HepG2 (cell line): ENCODE results near the gene RGS19. TPM values are rescaled to one million over a fixed set of nuclear protein-coding genes. Genes with fewer than 3 reads are reported as not detected.

Experiments used
- CBFB ChIP-seq: sonication (generic); formaldehyde crosslinking; IDR thresholded peaks from 2 replicates; pipeline ENCODE4 v1.4.0; 2020; ENCODE audit warnings: missing genetic modification reagents
- CEBPB ChIP-seq: IDR thresholded peaks from 2 replicates; pipeline ENCODE4 v1.6.1; 2011; ENCODE audit warnings: low read depth, low read length, improper control_type of control experiment, borderline replicate concordance
- CTCF ChIP-seq: sonication (generic); formaldehyde crosslinking; IDR thresholded peaks from 2 replicates; pipeline ENCODE4 v1.5.0; 2020; ENCODE audit warnings: mild to moderate bottlenecking, missing genetic modification reagents, moderate library complexity
- GRHL1 ChIP-seq: sonication (generic); formaldehyde crosslinking; conservative IDR thresholded peaks from 2 replicates; pipeline ENCODE4 v1.8.0; 2022; ENCODE audit warnings: missing genetic modification reagents
- HNF4A ChIP-seq: sonication (generic); formaldehyde crosslinking; IDR thresholded peaks from 2 replicates; pipeline ENCODE4 v1.4.0; 2020; ENCODE audit warnings: missing genetic modification reagents
- KDM1A ChIP-seq: IDR thresholded peaks from 2 replicates; pipeline ENCODE4 v1.6.1; 2016; ENCODE audit warnings: missing compliant biosample characterization
- MAFF ChIP-seq: IDR thresholded peaks from 2 replicates; pipeline ENCODE4 v1.6.1; 2011; ENCODE audit warnings: low read depth, low read length, improper control_type of control experiment
- ONECUT2 ChIP-seq: sonication (generic); formaldehyde crosslinking; IDR thresholded peaks from 2 replicates; pipeline ENCODE4 v1.4.0; 2020; ENCODE audit warnings: missing genetic modification reagents
- PAXIP1 ChIP-seq: sonication (generic); formaldehyde crosslinking; conservative IDR thresholded peaks from 2 replicates; pipeline ENCODE4 v1.4.0; 2020; ENCODE audit warnings: mild to moderate bottlenecking, missing genetic modification reagents, moderate library complexity
- SOX13 ChIP-seq, 3 experiments: fragments of 450-650 bp in 1 of 3; sonication (generic) in 1 of 3; formaldehyde crosslinking in 1 of 3; IDR thresholded peaks in 2 of 3; conservative IDR thresholded peaks in 1 of 3; 2 replicates each; pipeline versions ENCODE4 v1.5.0 to v1.6.1; 2016 to 2020; ENCODE audit warnings: antibody characterized with exemption in 1 of 3, mild to moderate bottlenecking in 1 of 3, missing compliant biosample characterization in 1 of 3, missing genetic modification reagents in 1 of 3, moderate library complexity in 1 of 3
- TEAD2 ChIP-seq: sonication (generic); formaldehyde crosslinking; IDR thresholded peaks from 2 replicates; pipeline ENCODE4 v1.9.0; 2021; ENCODE audit warnings: missing genetic modification reagents
- TFAP4 ChIP-seq: sonication (generic); IDR thresholded peaks from 2 replicates; pipeline ENCODE4 v1.6.1; 2016; ENCODE audit warnings: low read depth, borderline replicate concordance
- ZBTB8A ChIP-seq: sonication (generic); formaldehyde crosslinking; IDR thresholded peaks from 2 replicates; pipeline ENCODE4 v1.4.0; 2020; ENCODE audit warnings: mild to moderate bottlenecking, low read depth, missing genetic modification reagents, borderline replicate concordance
- ZNF101 ChIP-seq: sonication (generic); formaldehyde crosslinking; IDR thresholded peaks from 2 replicates; pipeline ENCODE4 v1.4.0; 2020; ENCODE audit warnings: mild to moderate bottlenecking, low read depth, missing genetic modification reagents, borderline replicate concordance
- ZNF234 ChIP-seq: sonication (generic); formaldehyde crosslinking; conservative IDR thresholded peaks from 2 replicates; pipeline ENCODE4 v1.5.1; 2020; ENCODE audit warnings: mild to moderate bottlenecking, missing genetic modification reagents
- ZNF563 ChIP-seq: sonication (generic); formaldehyde crosslinking; IDR thresholded peaks from 2 replicates; pipeline ENCODE4 v1.8.0; 2022; ENCODE audit warnings: mild to moderate bottlenecking, moderate library complexity, missing genetic modification reagents
- ZZZ3 ChIP-seq: sonication (generic); formaldehyde crosslinking; IDR thresholded peaks from 2 replicates; pipeline ENCODE4 v1.4.0; 2020; ENCODE audit warnings: missing genetic modification reagents, mild to moderate bottlenecking, borderline replicate concordance
- polyA plus RNA-seq, 8 experiments: library from polyadenylated mRNA; depleted of rRNA in 3 of 8; stranded (reverse) in 7 of 8; unstranded in 1 of 8; fragments of >200 nt; fragmentation: Illumina TruSeq in 4 of 8; extraction: Trizol in 4 of 8; gene quantifications; 2 replicates each; pipeline versions ENCODE4 v1.2.1 to v1.2.3, GENCODE V29; 2011 to 2016; ENCODE audit warnings: low read depth in 4 of 8, missing spikeins in 1 of 8, mixed read lengths in 1 of 8; ENCODE audit not compliant: insufficient read depth in 1 of 8
- total RNA-seq, 5 experiments: library from RNA; depleted of rRNA; stranded (reverse); fragments of >200 nt; fragmentation: Illumina TruSeq; extraction: Trizol; gene quantifications; 2 replicates each; pipeline ENCODE4 v1.2.3, GENCODE V29; 2016; ENCODE audit warnings: low read depth in 1 of 5

RGS19 gene
- total and polyA plus RNA-seq, 2 of the 13 experiments (the other 11 are each of a cell fraction or from before 2014, with no cell fraction given) = 10.7 to 11.9 TPM

GRCh38 chr20:64052987-64053840 lies 26.1 kb downstream of the RGS19 start (continued):
- TF ChIP-seq CTCF (CRISPR knock-in tag) (peak; percentile 34), ONECUT2 (CRISPR knock-in tag) (no peak), ZNF234 (no peak; the same call in 1 of the 2 replicates), MAFF (no peak), KDM1A (no peak), TEAD2 (CRISPR knock-in tag) (no peak), ZNF101 (CRISPR knock-in tag) (0 out of 2 replicates have a peak, but pooled peaks have one; percentile 86), SOX13 (IDR thresholded peaks at IDR 0.05) (no peak), SOX13 (CRISPR knock-in tag; conservative IDR thresholded peaks at IDR 0.05 in 1 of 2, IDR thresholded peaks at IDR 0.05 in 1 of 2) (peak in 1 of 2 experiments; percentile 58; a peak in 2 of 4 replicates), PAXIP1 (CRISPR knock-in tag) (peak; percentile 47; the same call in 1 of the 2 replicates), ZNF563 (CRISPR knock-in tag) (peak; percentile 78; the same call in 1 of the 2 replicates), GRHL1 (CRISPR knock-in tag) (no peak), CEBPB (no peak), ZBTB8A (CRISPR knock-in tag) (no peak), CBFB (CRISPR knock-in tag) (no peak; the same call in 1 of the 2 replicates), TFAP4 (peak; percentile 88; the same call in 1 of the 2 replicates), HNF4A (CRISPR knock-in tag) (peak; percentile 71; the same call in 1 of the 2 replicates), ZZZ3 (0 out of 2 replicates have a peak, but pooled peaks have one; percentile 21)
